ENCODE measurements around the gene ROGDI. TPM values are rescaled to one million over a fixed set of nuclear protein-coding genes. Genes with fewer than 3 reads are reported as not detected.

ROGDI gene
- polyA plus RNA-seq, 1 of the 3 experiments (the other 2 are of a cell fraction), result 33.6 TPM

DNA sequence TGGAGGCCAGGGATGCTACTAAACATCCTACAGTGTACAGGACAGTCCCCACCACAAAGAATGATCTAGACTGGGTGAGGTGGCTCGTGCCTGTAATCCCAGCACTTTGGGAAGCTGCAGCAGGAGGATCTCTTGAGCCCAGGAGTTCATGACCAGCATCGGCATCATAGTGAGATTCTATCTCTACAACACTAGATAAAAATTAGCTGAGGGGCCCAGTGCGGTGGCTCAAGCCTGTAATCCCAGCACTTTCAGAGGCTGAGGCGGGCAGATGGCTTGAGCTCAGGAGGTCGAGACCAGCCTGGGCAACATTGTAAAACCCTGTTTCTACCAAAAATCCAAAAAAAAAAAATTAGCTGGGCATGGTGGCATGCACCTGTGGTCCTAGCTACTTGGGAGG is 30.1 kb downstream of the ROGDI start:
- Histone ChIP-seq H4K20me1 (ENCODE audit: insufficient read depth) (no peaks in the 10 kb centered on the region), H3K36me3 (replicated peaks in 1 of 2; ENCODE audit: control insufficient read depth in 1 of 2, insufficient read depth in 2 of 2, low read length in 1 of 2) (no peaks in the 10 kb centered on the region), H3K27me3 (ENCODE audit: insufficient read depth) (no peaks in the 10 kb centered on the region), H3F3A (replicated peaks; ENCODE audit: insufficient read depth) (peaks cover 6% of the 10 kb centered on the region), H3K4me2 (no peak overlapping the region), H3K9ac (no peak overlapping the region), H3K9me2 (no peaks in the 10 kb centered on the region), H3K4me3 (ENCODE audit: low read depth in 2 of 2, low read length in 1 of 2) (no peak overlapping the region), H3K4me1 (ENCODE audit: control insufficient read depth in 1 of 2, insufficient read depth in 2 of 2, low read depth in 1 of 2, low read length in 1 of 2) (peaks cover 0 to 16% of the 10 kb centered on the region in 2 experiments; a peak in 1 of 4 replicates), H3K9me3 (no peaks in the 10 kb centered on the region), H3K79me2 (ENCODE audit: insufficient read depth) (no peaks in the 10 kb centered on the region), H2AFZ (ENCODE audit: low read depth) (no peak overlapping the region), H3K27ac (ENCODE audit: low read depth in 2 of 2, low read length in 1 of 2) (peak overlapping the region in 1 of 2 experiments; percentile 52; a peak in 2 of 4 replicates)
- TF ChIP-seq JUND (IDR thresholded peaks at IDR 0.05), result no peak
- TF ChIP-seq NRF1 (IDR thresholded peaks at IDR 0.05; ENCODE audit: low read depth, low read length), result no peak
- no peak for TF ChIP-seq RFX5 (IDR thresholded peaks at IDR 0.05; ENCODE audit: low read length)
- no peak for TF ChIP-seq FOSL2 (IDR thresholded peaks at IDR 0.05; ENCODE audit: borderline replicate concordance, low read depth)
- no peak for TF ChIP-seq ELF1 (IDR thresholded peaks at IDR 0.05)
- TF ChIP-seq, protein P1, sequence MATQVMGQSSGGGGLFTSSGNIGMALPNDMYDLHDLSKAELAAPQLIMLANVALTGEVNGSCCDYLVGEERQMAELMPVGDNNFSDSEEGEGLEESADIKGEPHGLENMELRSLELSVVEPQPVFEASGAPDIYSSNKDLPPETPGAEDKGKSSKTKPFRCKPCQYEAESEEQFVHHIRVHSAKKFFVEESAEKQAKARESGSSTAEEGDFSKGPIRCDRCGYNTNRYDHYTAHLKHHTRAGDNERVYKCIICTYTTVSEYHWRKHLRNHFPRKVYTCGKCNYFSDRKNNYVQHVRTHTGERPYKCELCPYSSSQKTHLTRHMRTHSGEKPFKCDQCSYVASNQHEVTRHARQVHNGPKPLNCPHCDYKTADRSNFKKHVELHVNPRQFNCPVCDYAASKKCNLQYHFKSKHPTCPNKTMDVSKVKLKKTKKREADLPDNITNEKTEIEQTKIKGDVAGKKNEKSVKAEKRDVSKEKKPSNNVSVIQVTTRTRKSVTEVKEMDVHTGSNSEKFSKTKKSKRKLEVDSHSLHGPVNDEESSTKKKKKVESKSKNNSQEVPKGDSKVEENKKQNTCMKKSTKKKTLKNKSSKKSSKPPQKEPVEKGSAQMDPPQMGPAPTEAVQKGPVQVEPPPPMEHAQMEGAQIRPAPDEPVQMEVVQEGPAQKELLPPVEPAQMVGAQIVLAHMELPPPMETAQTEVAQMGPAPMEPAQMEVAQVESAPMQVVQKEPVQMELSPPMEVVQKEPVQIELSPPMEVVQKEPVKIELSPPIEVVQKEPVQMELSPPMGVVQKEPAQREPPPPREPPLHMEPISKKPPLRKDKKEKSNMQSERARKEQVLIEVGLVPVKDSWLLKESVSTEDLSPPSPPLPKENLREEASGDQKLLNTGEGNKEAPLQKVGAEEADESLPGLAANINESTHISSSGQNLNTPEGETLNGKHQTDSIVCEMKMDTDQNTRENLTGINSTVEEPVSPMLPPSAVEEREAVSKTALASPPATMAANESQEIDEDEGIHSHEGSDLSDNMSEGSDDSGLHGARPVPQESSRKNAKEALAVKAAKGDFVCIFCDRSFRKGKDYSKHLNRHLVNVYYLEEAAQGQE (IDR thresholded peaks at IDR 0.05; ENCODE audit: low read depth, low read length), result no peak
- no peak for TF ChIP-seq SIN3A (IDR thresholded peaks at IDR 0.05; ENCODE audit: borderline replicate concordance, low read depth, low read length)
- TF ChIP-seq, protein P2, sequence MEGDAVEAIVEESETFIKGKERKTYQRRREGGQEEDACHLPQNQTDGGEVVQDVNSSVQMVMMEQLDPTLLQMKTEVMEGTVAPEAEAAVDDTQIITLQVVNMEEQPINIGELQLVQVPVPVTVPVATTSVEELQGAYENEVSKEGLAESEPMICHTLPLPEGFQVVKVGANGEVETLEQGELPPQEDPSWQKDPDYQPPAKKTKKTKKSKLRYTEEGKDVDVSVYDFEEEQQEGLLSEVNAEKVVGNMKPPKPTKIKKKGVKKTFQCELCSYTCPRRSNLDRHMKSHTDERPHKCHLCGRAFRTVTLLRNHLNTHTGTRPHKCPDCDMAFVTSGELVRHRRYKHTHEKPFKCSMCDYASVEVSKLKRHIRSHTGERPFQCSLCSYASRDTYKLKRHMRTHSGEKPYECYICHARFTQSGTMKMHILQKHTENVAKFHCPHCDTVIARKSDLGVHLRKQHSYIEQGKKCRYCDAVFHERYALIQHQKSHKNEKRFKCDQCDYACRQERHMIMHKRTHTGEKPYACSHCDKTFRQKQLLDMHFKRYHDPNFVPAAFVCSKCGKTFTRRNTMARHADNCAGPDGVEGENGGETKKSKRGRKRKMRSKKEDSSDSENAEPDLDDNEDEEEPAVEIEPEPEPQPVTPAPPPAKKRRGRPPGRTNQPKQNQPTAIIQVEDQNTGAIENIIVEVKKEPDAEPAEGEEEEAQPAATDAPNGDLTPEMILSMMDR (IDR thresholded peaks at IDR 0.05), result no peak
- no peak for TF ChIP-seq TEAD4 (IDR thresholded peaks at IDR 0.05; ENCODE audit: borderline replicate concordance, insufficient read depth)
- TF ChIP-seq, protein P3, sequence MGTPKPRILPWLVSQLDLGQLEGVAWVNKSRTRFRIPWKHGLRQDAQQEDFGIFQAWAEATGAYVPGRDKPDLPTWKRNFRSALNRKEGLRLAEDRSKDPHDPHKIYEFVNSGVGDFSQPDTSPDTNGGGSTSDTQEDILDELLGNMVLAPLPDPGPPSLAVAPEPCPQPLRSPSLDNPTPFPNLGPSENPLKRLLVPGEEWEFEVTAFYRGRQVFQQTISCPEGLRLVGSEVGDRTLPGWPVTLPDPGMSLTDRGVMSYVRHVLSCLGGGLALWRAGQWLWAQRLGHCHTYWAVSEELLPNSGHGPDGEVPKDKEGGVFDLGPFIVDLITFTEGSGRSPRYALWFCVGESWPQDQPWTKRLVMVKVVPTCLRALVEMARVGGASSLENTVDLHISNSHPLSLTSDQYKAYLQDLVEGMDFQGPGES (IDR thresholded peaks at IDR 0.05; ENCODE audit: low read depth, low read length), result no peak
- TF ChIP-seq RXRA (IDR thresholded peaks at IDR 0.05; ENCODE audit: borderline replicate concordance, low read depth), result no peak
- TF ChIP-seq EZH2phosphoT487 (IDR thresholded peaks at IDR 0.05; ENCODE audit: borderline replicate concordance, low read depth), result no peak
- TF ChIP-seq MEF2A (IDR thresholded peaks at IDR 0.05; ENCODE audit: borderline replicate concordance, low read depth), result no peak
- TF ChIP-seq, protein P4, sequence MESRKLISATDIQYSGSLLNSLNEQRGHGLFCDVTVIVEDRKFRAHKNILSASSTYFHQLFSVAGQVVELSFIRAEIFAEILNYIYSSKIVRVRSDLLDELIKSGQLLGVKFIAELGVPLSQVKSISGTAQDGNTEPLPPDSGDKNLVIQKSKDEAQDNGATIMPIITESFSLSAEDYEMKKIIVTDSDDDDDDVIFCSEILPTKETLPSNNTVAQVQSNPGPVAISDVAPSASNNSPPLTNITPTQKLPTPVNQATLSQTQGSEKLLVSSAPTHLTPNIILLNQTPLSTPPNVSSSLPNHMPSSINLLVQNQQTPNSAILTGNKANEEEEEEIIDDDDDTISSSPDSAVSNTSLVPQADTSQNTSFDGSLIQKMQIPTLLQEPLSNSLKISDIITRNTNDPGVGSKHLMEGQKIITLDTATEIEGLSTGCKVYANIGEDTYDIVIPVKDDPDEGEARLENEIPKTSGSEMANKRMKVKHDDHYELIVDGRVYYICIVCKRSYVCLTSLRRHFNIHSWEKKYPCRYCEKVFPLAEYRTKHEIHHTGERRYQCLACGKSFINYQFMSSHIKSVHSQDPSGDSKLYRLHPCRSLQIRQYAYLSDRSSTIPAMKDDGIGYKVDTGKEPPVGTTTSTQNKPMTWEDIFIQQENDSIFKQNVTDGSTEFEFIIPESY (IDR thresholded peaks at IDR 0.05; ENCODE audit: borderline replicate concordance, low read depth), result no peak
- no peak for TF ChIP-seq FOXM1 (IDR thresholded peaks at IDR 0.05; ENCODE audit: low read depth)
- no peak for TF ChIP-seq CHD2 (IDR thresholded peaks at IDR 0.05; ENCODE audit: low read length, partially characterized antibody)
- TF ChIP-seq, protein P5, sequence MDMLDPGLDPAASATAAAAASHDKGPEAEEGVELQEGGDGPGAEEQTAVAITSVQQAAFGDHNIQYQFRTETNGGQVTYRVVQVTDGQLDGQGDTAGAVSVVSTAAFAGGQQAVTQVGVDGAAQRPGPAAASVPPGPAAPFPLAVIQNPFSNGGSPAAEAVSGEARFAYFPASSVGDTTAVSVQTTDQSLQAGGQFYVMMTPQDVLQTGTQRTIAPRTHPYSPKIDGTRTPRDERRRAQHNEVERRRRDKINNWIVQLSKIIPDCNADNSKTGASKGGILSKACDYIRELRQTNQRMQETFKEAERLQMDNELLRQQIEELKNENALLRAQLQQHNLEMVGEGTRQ (IDR thresholded peaks at IDR 0.05; ENCODE audit: borderline replicate concordance, low read depth, low read length), result no peak
- TF ChIP-seq RAD21 (IDR thresholded peaks at IDR 0.05; ENCODE audit: low read length), result no peak
- TF ChIP-seq GATA2 (CRISPR knock-in tag; IDR thresholded peaks at IDR 0.05), result no peak
- DNase-seq, result no peak
- 61% methylated on average over 5 of the region's 5 CpGs for WGBS (ENCODE audit: low lambda C conversion rate)
- POLR2A ChIA-PET, result interaction anchor here (0.7 kb wide), 1 partner anchor 31 kb away, joined by 3 read pairs; no protein-coding TSS in a partner anchor
- CTCF ChIA-PET, result interaction anchor here (1.2 kb wide), 1 partner anchor 10 kb away, joined by 3 read pairs; no protein-coding TSS in a partner anchor
